HEK293 (cell line): ENCODE results near the gene GRIPAP1.
A peak's percentile ranks its signal among the peaks of the same experiment; 100 is the strongest.

Experiments used
- CTCF ChIA-PET: fragments of 350-600 bp; formaldehyde crosslinking; extraction: SDS; loops from one replicate; lab custom pipeline; 2021; ENCODE audit warnings: antibody characterized with exemption; lab: Yijun Ruan, JAX
- POLR2A ChIA-PET: fragments of 300-600 bp; formaldehyde crosslinking; extraction: SDS; loops from one replicate; lab custom pipeline; 2020; ENCODE audit warnings: antibody characterized with exemption, inconsistent platforms; lab: Yijun Ruan, JAX
- H3K27ac ChIP-seq: fragments of 200-500 bp; sonication (Bioruptor generic); 2 replicates; pipeline ENCODE4 v1.5.1; 2014; ENCODE audit warnings: low read depth, low read length, control low read depth, inconsistent platforms; ENCODE audit errors: extremely low read depth
- H3K36me3 ChIP-seq, 2 experiments: fragments of 200-500 bp in 1 of 2; sonication (Bioruptor generic) in 1 of 2; 1 replicate in 1 of 2; 2 replicates in 1 of 2; pipeline ENCODE4 v1.5.1; 2014 to 2017; ENCODE audit warnings: inconsistent platforms in 2 of 2, low read length in 2 of 2; ENCODE audit not compliant: control insufficient read depth in 2 of 2, insufficient read depth in 1 of 2
- H3K4me1 ChIP-seq: fragments of 200-500 bp; sonication (Bioruptor generic); 2 replicates; pipeline ENCODE4 v1.5.1; 2014; ENCODE audit warnings: mild to moderate bottlenecking, low read length, inconsistent platforms; ENCODE audit not compliant: control insufficient read depth, insufficient read depth
- H3K4me3 ChIP-seq: 2 replicates; pipeline ENCODE4 v1.5.1; 2011; ENCODE audit warnings: low read depth, mild to moderate bottlenecking, control low read depth, low read length, moderate library complexity
- H3K9me3 ChIP-seq: fragments of 200-500 bp; sonication (Bioruptor generic); 2 replicates; pipeline ENCODE4 v1.5.1; 2014; ENCODE audit warnings: low read depth, low read length, inconsistent platforms; ENCODE audit not compliant: control insufficient read depth, insufficient read depth
- GLIS2 ChIP-seq: fragments of 450-650 bp; formaldehyde crosslinking; IDR thresholded peaks from 2 replicates; pipeline ENCODE4 v1.5.1; 2016; ENCODE audit warnings: missing biosample characterization, missing genetic modification characterization
- PRDM1 ChIP-seq: fragments of 450-650 bp; formaldehyde crosslinking; IDR thresholded peaks from 2 replicates; pipeline ENCODE4; 2016; ENCODE audit warnings: missing biosample characterization, missing genetic modification characterization
- PRDM10 ChIP-seq: fragments of 450-650 bp; formaldehyde crosslinking; IDR thresholded peaks from 2 replicates; pipeline ENCODE4 v1.5.1; 2016; ENCODE audit warnings: missing biosample characterization, missing genetic modification characterization
- RBAK ChIP-seq: fragments of 450-650 bp; formaldehyde crosslinking; IDR thresholded peaks from 2 replicates; pipeline ENCODE4 v1.5.1; 2016; ENCODE audit warnings: missing biosample characterization, missing genetic modification characterization
- SP7 ChIP-seq: fragments of 450-650 bp; formaldehyde crosslinking; IDR thresholded peaks from 2 replicates; pipeline ENCODE4 v1.5.1; 2016; ENCODE audit warnings: missing biosample characterization, missing genetic modification characterization
- TRIM28 ChIP-seq: IDR thresholded peaks from 2 replicates; pipeline ENCODE4 v1.6.1; 2011; ENCODE audit warnings: low read length, control low read depth, borderline replicate concordance
- TSHZ1 ChIP-seq: fragments of 450-650 bp; formaldehyde crosslinking; IDR thresholded peaks from 2 replicates; pipeline ENCODE4 v1.5.1; 2016; ENCODE audit warnings: missing biosample characterization, missing genetic modification characterization, borderline replicate concordance
- ZBTB7A ChIP-seq: fragments of 450-650 bp; formaldehyde crosslinking; IDR thresholded peaks from 2 replicates; pipeline ENCODE4 v1.5.1; 2016; ENCODE audit warnings: low read depth, missing biosample characterization, missing genetic modification characterization
- ZFP3 ChIP-seq: fragments of 450-650 bp; formaldehyde crosslinking; IDR thresholded peaks from 2 replicates; pipeline ENCODE4 v1.5.1; 2016; ENCODE audit warnings: low read depth, missing biosample characterization, missing genetic modification characterization
- ZFP37 ChIP-seq: fragments of 450-650 bp; formaldehyde crosslinking; IDR thresholded peaks from 2 replicates; pipeline ENCODE4 v1.5.1; 2016; ENCODE audit warnings: missing biosample characterization, missing genetic modification characterization
- ZNF138 ChIP-seq: fragments of 450-650 bp; formaldehyde crosslinking; IDR thresholded peaks from 2 replicates; pipeline ENCODE4 v1.5.1; 2016; ENCODE audit warnings: missing biosample characterization, missing genetic modification characterization, borderline replicate concordance
- ZNF140 ChIP-seq: fragments of 450-650 bp; formaldehyde crosslinking; IDR thresholded peaks from 2 replicates; pipeline ENCODE4 v1.5.1; 2016; ENCODE audit warnings: missing biosample characterization, missing genetic modification characterization
- ZNF174 ChIP-seq: fragments of 450-650 bp; formaldehyde crosslinking; IDR thresholded peaks from 2 replicates; pipeline ENCODE4 v1.5.0; 2017; ENCODE audit warnings: missing biosample characterization, mild to moderate bottlenecking, missing genetic modification characterization
- ZNF292 ChIP-seq: fragments of 450-650 bp; formaldehyde crosslinking; IDR thresholded peaks from 2 replicates; pipeline ENCODE4 v1.5.1; 2016; ENCODE audit warnings: low read depth, missing biosample characterization, missing genetic modification characterization, borderline replicate concordance
- ZNF335 ChIP-seq: fragments of 450-650 bp; formaldehyde crosslinking; conservative IDR thresholded peaks from 2 replicates; pipeline ENCODE4 v1.5.1; 2016; ENCODE audit warnings: missing biosample characterization, missing genetic modification characterization
- ZNF341 ChIP-seq: fragments of 450-650 bp; formaldehyde crosslinking; IDR thresholded peaks from 2 replicates; pipeline ENCODE4; 2016; ENCODE audit warnings: low read depth, missing biosample characterization, missing genetic modification characterization
- ZNF350 ChIP-seq: fragments of 450-650 bp; formaldehyde crosslinking; IDR thresholded peaks from 2 replicates; pipeline ENCODE4 v1.5.0; 2017; ENCODE audit warnings: missing biosample characterization, mild to moderate bottlenecking, missing genetic modification characterization
- ZNF423 ChIP-seq: fragments of 450-650 bp; formaldehyde crosslinking; IDR thresholded peaks from 2 replicates; pipeline ENCODE4 v1.5.1; 2016; ENCODE audit warnings: missing biosample characterization, missing genetic modification characterization
- ZNF426 ChIP-seq: fragments of 450-650 bp; formaldehyde crosslinking; IDR thresholded peaks from 2 replicates; pipeline ENCODE4 v1.5.1; 2017; ENCODE audit warnings: missing biosample characterization, missing genetic modification characterization, mild to moderate bottlenecking, inconsistent platforms, moderate library complexity
- ZNF544 ChIP-seq: fragments of 450-650 bp; formaldehyde crosslinking; IDR thresholded peaks from 2 replicates; pipeline ENCODE4 v1.5.0; 2017; ENCODE audit warnings: missing biosample characterization, missing genetic modification characterization
- ZNF555 ChIP-seq: fragments of 450-650 bp; formaldehyde crosslinking; conservative IDR thresholded peaks from 2 replicates; pipeline ENCODE4 v1.5.1; 2017; ENCODE audit warnings: missing biosample characterization, mild to moderate bottlenecking, missing genetic modification characterization, inconsistent platforms
- ZNF639 ChIP-seq: fragments of 450-650 bp; formaldehyde crosslinking; IDR thresholded peaks from 2 replicates; pipeline ENCODE4 v1.5.1; 2016; ENCODE audit warnings: missing biosample characterization, missing genetic modification characterization
- ZNF707 ChIP-seq: fragments of 450-650 bp; formaldehyde crosslinking; IDR thresholded peaks from 2 replicates; pipeline ENCODE4 v1.5.1; 2016; ENCODE audit warnings: missing biosample characterization, missing genetic modification characterization
- TF ChIP-seq, protein P1 (sequence below): fragments of 450-650 bp; formaldehyde crosslinking; IDR thresholded peaks from 2 replicates; pipeline ENCODE4 v1.5.1; 2017; ENCODE audit warnings: missing biosample characterization, missing genetic modification characterization

GRIPAP1 gene

DNA sequence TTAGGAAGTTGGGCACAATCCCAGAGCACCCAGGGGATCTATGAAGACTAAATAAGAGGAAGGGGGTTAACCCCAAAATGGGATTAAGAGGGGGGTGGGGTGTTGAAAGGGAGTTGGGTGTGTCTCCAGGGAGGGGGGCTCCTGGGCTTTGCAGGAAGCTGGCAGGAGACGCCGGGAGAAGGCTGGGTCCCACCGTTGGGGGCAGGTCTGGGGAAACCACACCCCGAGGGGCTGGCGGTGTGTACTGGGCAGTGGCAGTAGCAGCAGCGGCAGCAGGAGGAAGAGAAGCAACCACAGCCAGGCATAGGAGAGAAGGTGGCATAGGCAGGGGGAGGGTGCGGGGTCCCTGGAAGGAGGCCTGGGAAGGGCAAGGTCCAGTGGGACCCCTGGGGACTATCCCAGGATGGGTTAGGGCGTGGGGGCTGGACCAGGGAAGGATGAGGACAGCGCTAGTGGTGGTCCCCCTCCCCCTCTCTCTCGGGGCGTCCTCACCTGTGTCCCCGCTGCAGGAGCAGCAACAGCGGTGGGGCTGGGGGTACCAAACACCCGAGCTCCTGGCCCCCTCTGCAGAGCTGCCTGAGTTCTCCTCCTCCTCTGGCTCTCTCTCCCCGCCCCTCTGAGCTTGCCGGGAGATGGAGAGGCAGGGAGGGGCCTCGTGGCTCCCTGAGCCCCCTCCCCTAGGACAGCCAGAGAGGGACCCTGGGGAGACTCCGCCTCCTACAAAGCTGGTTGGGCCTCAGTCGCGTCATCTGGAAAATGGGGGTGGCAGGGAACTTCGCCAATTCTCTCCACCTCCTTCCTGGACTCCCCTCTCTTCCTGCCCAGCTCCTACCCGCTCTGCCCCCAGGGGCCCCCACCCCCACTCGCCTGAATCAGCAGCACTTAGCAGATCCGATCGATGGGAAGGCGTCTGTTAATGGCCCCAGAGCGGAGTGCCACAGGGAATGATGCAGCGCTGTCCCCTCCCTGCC is 30.5 kb downstream of the GRIPAP1 start, which contains the start of gene KCND1:
KCND1 (minus strand) TSS at position 596 of the 971 bp plus-strand sequence. CDS start 1,573 bp downstream, outside the sequence.
- no peak within 1 kb of the TSS for H3K27ac ChIP-seq
- CTCF ChIA-PET, result interaction anchor here (0.6 to 1.7 kb wide), 11 partner anchors 10 to 153 kb away, joined by 3 to 7 read pairs (median 3); no protein-coding TSS in a partner anchor
- H3K9me3 ChIP-seq, result no peaks in the 10 kb centered on the region
- no peak within 1 kb of the TSS for H3K4me3 ChIP-seq
- peaks cover 5% of the 10 kb centered on the region; the same call in 1 of the 2 replicates for H3K4me1 ChIP-seq
- peaks cover 0 to 24% of the 10 kb centered on the region in 2 experiments; a peak in 1 of 3 replicates for H3K36me3 ChIP-seq
- POLR2A ChIA-PET, result interaction anchor here (0.5 to 2.4 kb wide), 9 partner anchors 10 to 340 kb away, joined by 3 to 20 read pairs (median 3); partner anchors contain the start of genes GRIPAP1 and TFE3
- TF ChIP-seq ZNF138 (tag by site-specific recombination) (no peak), PRDM10 (tag by site-specific recombination) (no peak), RBAK (tag by site-specific recombination) (no peak), ZNF426 (tag by site-specific recombination) (no peak), SP7 (tag by site-specific recombination) (peak; percentile 61), ZNF555 (tag by site-specific recombination) (no peak), ZNF174 (tag by site-specific recombination) (no peak), ZNF544 (no peak), PRDM1 (tag by site-specific recombination) (no peak), ZBTB7A (tag by site-specific recombination) (no peak; the same call in 1 of the 2 replicates), ZFP37 (tag by site-specific recombination) (no peak), GLIS2 (peak; percentile 74), ZNF423 (tag by site-specific recombination) (no peak), ZNF341 (tag by site-specific recombination) (peak; percentile 67), TSHZ1 (no peak), ZNF350 (no peak), ZNF707 (tag by site-specific recombination) (no peak), ZNF292 (tag by site-specific recombination) (no peak), ZNF639 (tag by site-specific recombination) (no peak), TRIM28 (no peak), ZNF140 (tag by site-specific recombination) (no peak), ZFP3 (tag by site-specific recombination) (no peak), ZNF335 (no peak)
- TF ChIP-seq, protein P1, sequence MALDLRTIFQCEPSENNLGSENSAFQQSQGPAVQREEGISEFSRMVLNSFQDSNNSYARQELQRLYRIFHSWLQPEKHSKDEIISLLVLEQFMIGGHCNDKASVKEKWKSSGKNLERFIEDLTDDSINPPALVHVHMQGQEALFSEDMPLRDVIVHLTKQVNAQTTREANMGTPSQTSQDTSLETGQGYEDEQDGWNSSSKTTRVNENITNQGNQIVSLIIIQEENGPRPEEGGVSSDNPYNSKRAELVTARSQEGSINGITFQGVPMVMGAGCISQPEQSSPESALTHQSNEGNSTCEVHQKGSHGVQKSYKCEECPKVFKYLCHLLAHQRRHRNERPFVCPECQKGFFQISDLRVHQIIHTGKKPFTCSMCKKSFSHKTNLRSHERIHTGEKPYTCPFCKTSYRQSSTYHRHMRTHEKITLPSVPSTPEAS (tag by site-specific recombination), result no peak
